ENCODE measurements around the gene RBM44. TPM values are rescaled to one million over a fixed set of nuclear protein-coding genes. Genes with fewer than 3 reads are reported as not detected.

The RBM44 gene
- total RNA-seq, 4 donors from 2014 or later = 0.45 to 1.4 (median 0.93) TPM

DNA sequence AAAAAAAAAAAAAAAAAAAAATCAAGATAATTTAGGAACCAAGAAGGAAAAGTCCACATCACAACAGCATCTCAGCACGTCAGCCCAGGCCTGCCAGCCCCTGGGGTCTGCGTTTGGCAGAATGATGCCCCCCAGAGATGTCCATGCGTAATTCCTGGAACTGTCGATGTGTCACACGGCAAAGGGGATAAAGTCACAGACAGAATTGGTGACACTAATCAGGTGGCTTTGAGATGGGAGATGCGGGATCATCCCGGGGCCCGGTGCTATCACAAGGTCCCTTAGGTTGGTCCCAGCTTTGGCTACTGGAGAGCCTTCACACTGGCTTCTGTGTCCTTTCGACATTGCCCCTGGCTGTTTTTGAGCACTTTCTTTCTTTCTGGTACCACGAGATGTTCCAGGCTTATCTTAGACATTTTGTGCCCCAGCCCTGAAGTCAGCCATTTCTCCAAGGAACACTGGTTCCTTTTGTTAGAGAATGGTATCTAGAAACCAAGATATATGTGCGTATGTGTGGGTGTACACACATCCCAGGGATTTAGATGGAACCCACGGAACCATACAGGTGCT lies 81.5 kb downstream of the RBM44 start:
- H3K4me1 ChIP-seq = peaks cover 2 to 72% (median 16%) of the 10 kb centered on the region in 3 donors

DNA sequence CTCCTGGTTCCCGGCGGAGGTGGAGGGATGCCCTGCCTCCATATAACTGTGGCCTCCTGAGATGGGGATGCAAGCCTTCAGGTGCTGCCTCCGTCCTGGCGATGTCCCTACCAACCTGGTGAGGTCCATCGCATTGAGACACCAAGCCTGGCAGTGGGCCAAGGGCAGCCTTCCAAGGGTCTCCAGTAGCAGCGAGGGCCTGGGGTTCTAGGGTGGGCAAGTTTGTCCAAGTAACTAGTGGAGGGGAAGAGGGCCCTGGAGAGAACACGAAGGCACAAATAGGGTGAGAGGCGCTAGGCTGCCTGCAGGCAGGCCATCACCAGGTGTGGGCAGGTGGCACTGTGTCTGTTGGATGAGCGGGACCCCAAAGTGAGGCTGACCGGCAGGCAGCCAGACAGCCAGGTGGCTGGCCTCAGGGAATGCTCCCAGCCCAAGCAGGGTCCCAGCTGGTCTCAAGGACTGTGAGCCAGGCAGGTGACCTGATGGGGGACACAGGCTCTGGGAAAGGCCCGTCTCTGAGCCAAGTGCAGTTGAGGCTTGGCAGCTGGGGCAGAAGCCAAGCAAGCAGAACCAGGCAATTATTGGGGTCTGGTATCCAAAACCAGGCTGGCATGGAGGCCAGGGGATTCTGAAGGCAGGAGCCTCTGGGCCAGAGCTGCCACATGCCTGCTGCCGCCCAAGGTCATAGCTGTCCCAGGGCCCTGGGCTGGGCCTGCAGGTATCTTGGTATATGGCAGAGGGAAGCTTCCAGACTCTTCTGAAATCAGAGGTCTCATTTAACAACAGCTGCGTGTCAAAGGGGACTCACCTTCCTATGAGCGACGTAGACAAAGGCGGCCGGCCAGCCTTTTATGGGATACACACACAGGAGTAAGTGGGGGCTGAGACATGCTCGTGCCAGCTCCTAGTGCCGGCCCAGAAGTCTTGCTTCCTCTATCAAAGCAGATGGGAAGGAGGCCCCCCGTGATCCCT lies 84.2 kb downstream of the RBM44 start:
- no peak for TF ChIP-seq POLR2A (IDR thresholded peaks at IDR 0.05)
- Histone ChIP-seq H3K27me3 (no peaks in the 10 kb centered on the region), H3K36me3 (peaks cover 0 to 15% of the 10 kb centered on the region in 2 donors), H3K4me3 (no peak overlapping the region), H3K27ac (peak overlapping the region; percentile 74 to 98 (median 88)), H3K4me1 (peaks cover 8 to 72% (median 29%) of the 10 kb centered on the region in 3 donors), H3K9me3 (no peaks in the 10 kb centered on the region)
- no peak for ATAC-seq
- WGBS, 2 donors (ENCODE audit: low coverage in 1 of 2) = 37 to 80% methylated on average over 2 to 6 of the region's 20 CpGs

More for the DNA sequence above, 81.5 kb downstream of the RBM44 start:
- WGBS, 2 donors (ENCODE audit: low coverage in 1 of 2) = 91 to 93% methylated on average over 4 to 12 of the region's 12 CpGs
- Histone ChIP-seq H3K9me3 (no peaks in the 10 kb centered on the region), H3K36me3 (peaks cover 0 to 24% of the 10 kb centered on the region in 2 donors), H3K27me3 (no peaks in the 10 kb centered on the region), H3K4me3 (no peak overlapping the region), H3K27ac (peak overlapping the region in 3 of 4 donors; percentile 63 to 97 (median 64))
- TF ChIP-seq EP300 (IDR thresholded peaks at IDR 0.05) = no peak
- no peak for TF ChIP-seq POLR2AphosphoS5 (IDR thresholded peaks at IDR 0.05)
- TF ChIP-seq, protein P1, sequence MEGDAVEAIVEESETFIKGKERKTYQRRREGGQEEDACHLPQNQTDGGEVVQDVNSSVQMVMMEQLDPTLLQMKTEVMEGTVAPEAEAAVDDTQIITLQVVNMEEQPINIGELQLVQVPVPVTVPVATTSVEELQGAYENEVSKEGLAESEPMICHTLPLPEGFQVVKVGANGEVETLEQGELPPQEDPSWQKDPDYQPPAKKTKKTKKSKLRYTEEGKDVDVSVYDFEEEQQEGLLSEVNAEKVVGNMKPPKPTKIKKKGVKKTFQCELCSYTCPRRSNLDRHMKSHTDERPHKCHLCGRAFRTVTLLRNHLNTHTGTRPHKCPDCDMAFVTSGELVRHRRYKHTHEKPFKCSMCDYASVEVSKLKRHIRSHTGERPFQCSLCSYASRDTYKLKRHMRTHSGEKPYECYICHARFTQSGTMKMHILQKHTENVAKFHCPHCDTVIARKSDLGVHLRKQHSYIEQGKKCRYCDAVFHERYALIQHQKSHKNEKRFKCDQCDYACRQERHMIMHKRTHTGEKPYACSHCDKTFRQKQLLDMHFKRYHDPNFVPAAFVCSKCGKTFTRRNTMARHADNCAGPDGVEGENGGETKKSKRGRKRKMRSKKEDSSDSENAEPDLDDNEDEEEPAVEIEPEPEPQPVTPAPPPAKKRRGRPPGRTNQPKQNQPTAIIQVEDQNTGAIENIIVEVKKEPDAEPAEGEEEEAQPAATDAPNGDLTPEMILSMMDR (IDR thresholded peaks at IDR 0.05) = no peak
- TF ChIP-seq POLR2A (IDR thresholded peaks at IDR 0.05) = no peak
- ATAC-seq = no peak

DNA sequence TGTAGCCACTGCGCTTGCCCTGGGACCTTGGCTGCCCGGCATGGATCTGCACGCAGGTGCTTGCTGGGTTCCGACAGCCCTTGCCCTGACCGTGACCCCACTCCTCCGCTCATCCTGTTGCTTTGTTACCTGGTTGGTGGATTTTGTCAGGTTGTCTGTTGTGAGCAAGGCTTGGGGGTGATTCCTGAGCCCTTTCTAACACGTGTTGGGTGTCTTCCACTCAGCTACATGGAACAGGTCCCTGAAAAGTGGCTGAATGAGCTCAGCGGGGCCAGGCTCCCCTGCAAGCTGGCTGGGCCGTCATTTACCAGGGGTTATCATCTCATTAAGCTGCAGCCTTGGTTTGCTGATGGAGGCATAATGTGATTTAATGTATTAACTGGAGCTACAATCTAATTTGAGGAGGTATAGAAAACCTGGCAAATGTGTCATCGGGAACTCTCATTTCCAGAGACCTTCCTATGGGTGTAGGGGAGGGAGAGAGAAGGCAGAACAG lies 85.4 kb downstream of the RBM44 start:
- Histone ChIP-seq H3K4me3 (no peak overlapping the region), H3K36me3 (peaks cover 0 to 11% of the 10 kb centered on the region in 2 donors), H3K27ac (peak overlapping the region; percentile 74 to 98 (median 96)), H3K27me3 (no peaks in the 10 kb centered on the region), H3K4me1 (peaks cover 11 to 72% (median 30%) of the 10 kb centered on the region in 3 donors), H3K9me3 (no peaks in the 10 kb centered on the region)
- 60 to 91% methylated on average over 2 to 7 of the region's 10 CpGs for WGBS, 2 donors (ENCODE audit: low coverage in 1 of 2)
- TF ChIP-seq, protein P1 (IDR thresholded peaks at IDR 0.05) = no peak
- no peak for TF ChIP-seq POLR2A (IDR thresholded peaks at IDR 0.05)
- no peak for TF ChIP-seq POLR2AphosphoS5 (IDR thresholded peaks at IDR 0.05)
- no peak for TF ChIP-seq EP300 (IDR thresholded peaks at IDR 0.05)
- no peak for ATAC-seq

DNA sequence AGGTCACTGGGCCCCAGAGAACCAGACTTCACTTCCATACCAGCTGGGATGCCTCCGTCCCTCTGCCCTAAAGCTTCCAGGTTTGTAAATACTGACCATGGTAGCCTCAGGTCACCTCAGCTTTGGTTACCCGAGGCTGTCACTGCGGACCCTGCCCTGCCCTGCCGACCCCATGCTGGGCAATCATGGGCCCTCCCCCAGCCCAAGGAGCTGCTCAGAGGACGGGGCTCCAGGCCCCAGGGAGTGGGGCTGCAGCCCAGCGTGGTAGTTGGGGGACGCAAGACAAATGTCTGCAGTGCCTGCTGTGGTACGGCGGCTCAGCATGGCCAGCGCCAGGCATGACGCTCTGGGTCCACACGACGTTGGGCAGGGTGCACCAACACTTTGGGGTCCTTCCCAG lies 86.1 kb downstream of the RBM44 start:
- ATAC-seq = no peak
- WGBS, 2 donors (ENCODE audit: low coverage in 1 of 2) = no CpG with 5 or more reads among the region's 13 CpGs
- H3K27ac ChIP-seq = peak overlapping the region; percentile 74 to 98 (median 96)
- TF ChIP-seq, protein P1 (IDR thresholded peaks at IDR 0.05) = no peak
- TF ChIP-seq POLR2AphosphoS5 (IDR thresholded peaks at IDR 0.05) (no peak), POLR2A (IDR thresholded peaks at IDR 0.05) (no peak), EP300 (IDR thresholded peaks at IDR 0.05) (no peak)
- peaks cover 11 to 76% (median 30%) of the 10 kb centered on the region in 3 donors for H3K4me1 ChIP-seq
- no peaks in the 10 kb centered on the region for H3K9me3 ChIP-seq
- no peak overlapping the region for H3K4me3 ChIP-seq
- peaks cover 0 to 11% of the 10 kb centered on the region in 2 donors for H3K36me3 ChIP-seq
- no peaks in the 10 kb centered on the region for H3K27me3 ChIP-seq
